ENCODE results near the gene MYO16.

MYO16 gene

GRCh38 chr13:109126891-109127641 is 497.7 kb downstream of the MYO16 start:
- DNase-seq (ENCODE audit: low read depth) = no peak

DNA sequence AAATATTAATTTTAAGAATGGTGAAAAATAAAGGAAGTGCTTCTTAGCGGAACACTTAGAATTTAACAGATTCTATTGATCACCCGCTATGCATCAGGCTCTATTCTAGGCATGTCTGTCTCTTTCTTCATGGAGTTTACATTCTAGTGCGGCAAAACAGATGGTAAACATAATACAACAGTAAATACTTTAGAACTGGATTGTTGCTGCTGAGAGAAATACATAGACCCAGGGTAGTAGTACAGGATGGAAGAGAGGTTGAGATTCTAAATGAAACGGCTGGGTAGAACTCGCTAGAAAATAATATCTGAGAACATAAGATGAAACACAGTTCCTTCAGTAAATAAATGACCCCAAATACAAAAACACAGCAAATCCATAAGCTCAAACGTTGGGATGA is 498.7 kb downstream of the MYO16 start:
- no peak for DNase-seq (ENCODE audit: low read depth)

GRCh38 chr13:109130093-109130835 is 500.9 kb downstream of the MYO16 start:
- DNase-seq (ENCODE audit: low read depth) = no peak

DNA sequence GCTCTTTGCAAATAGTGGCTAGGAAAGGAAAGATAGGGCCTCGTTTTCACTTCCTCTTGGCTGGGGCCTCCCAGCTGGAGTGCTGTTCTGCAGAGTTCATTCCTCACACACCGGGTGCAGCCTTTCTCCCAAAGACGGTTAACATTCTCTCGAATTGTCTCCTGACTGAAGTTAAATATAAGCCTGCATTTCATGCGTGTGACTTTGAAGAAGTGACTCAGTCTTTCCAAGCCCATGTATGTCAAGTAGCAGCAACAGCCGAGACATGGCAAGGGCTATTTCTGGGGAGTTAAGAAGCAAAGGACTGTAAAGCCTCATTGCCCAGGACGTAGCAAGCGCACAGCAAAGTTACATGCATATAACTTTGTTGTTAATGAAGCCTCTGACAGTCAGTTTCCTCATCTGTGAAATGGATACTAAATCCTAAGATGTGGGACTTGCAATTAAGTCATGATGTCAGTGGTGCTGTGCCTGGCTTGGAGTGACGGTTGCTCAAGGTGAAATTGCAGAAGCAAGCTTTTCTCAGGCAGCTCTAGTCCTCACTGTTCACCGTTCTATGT is 502.4 kb downstream of the MYO16 start:
- DNase-seq (ENCODE audit: low read depth) = no peak

DNA sequence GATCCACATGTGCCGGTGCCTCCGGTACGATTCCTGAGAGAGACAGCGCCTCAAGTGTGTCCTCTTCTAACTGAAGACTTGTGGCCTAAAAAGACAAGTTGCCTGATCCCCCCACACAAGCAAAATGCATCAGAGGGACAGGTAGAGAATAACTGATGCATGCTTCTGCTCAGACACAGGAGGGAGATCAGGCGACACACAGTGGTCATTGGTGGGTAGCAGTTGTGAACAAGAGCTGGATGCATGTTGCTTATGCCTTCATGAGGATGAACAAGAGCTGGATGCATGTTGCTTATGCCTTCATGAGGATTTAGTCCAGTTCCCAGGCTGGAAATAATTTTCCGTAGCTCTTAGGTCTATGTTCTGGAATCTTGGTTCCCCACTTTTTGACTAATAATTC is 505.6 kb downstream of the MYO16 start:
- no peak for DNase-seq (ENCODE audit: low read depth)

DNA sequence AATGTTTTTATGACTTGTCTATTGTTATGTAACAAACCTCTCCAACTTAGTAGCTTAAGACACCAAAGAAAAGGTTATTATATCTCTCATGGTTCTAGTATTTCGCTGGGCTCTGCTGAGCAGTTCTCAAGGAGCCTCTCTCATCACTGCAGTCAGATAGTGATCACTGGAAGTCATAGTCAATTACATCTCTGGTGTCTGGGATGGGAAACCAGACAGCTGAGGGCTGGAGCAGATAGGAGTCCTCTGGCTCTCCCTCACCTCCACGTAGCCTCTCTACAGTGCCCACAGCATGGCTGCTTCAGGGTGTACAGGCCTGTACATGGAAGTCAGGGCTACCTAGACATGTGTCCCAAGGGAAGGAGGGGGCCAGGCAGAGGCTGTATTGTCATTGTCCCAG is 507.5 kb downstream of the MYO16 start:
- DNase-seq (ENCODE audit: low read depth) = no peak

GRCh38 chr13:109139346-109139745 is 509.9 kb downstream of the MYO16 start:
- DNase-seq (ENCODE audit: low read depth) = no peak

GRCh38 chr13:109140054-109140453 is 510.6 kb downstream of the MYO16 start:
- no peak for DNase-seq (ENCODE audit: low read depth)

GRCh38 chr13:109140479-109141349 is 511.3 kb downstream of the MYO16 start:
- DNase-seq (ENCODE audit: low read depth) = no peak

GRCh38 chr13:109141706-109142105 is 512.3 kb downstream of the MYO16 start:
- no peak for DNase-seq (ENCODE audit: low read depth)

DNA sequence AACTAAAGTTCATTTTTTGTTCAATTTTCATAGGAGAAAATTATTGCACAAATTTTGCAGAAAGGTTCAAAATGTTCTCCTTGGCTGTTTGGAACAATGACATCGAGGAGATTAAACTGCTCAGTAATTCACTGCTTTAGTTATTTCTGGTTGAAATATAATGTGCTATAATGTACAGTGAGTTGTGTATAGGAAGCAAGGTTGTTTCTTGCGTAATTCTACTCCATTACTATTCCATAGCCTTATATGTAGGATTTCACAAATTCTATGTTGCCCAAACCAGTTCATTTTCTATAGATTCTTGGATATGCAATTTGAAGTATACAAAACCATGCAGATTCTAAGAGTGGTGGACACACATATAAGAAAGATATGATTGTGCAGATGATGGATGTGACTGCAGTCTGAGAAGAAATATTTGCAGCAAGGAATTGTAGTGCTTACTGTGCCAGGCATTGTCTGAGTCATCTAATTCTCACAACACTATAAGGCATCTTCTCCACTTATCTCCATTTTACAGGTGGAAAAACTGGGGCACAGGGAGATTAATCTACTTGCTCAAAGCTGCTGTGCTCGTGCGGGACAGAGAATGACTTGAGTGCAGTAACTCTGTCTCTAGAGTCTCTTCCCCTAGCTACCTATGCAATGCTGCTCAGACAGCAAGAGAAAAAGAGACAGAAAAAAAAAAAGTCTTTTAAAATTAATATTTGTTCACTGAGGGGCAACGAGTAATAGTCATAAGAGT is 515.5 kb downstream of the MYO16 start:
- DNase-seq (ENCODE audit: low read depth) = no peak

- no peak for DNase-seq (ENCODE audit: low read depth)
Observed at GRCh38 chr13:109145631-109146030, 516.2 kb downstream of the MYO16 start.

DNA sequence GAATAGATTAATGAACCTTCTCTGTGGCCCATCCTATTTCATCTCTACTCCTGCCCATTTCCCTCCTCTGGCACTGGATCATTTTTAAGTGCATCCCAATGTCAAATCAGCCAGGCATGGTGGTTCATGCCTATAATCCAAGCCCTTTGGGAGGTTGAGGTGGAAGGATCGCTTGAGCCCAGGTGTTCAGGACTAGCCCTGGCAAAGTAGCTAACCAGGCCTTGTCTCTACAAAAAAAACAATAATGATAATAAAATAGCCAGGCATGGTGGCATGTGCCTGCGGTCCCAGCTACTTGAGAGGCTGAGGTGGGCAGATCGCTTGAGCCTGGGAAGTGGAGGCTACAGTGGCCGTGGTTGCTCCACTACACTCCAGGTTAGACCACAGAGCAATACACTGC is 517.0 kb downstream of the MYO16 start:
- DNase-seq (ENCODE audit: low read depth) = no peak

GRCh38 chr13:109146912-109147647 is 517.7 kb downstream of the MYO16 start:
- no peak for DNase-seq (ENCODE audit: low read depth)

DNA sequence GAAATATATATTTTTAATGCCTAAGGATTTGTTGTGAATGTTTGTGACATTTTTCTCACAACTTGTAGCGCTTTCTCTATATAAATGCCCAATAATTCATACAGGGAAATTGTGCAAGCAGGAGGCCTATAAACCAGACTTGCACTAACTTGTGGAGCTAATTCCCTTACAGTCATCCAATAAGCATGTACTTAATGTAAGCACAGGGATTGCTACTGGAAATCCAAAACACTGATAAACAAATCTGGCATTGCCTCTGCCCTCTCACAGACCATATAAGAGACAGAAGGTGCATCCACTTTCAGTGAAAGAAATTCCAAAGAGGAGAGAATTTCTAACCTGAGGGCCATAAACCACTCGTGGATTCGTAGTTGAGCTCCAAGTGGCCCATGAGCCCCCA is 518.8 kb downstream of the MYO16 start:
- no peak for DNase-seq (ENCODE audit: low read depth)

GRCh38 chr13:109150696-109151095 is 521.3 kb downstream of the MYO16 start:
- DNase-seq (ENCODE audit: low read depth) = no peak

GRCh38 chr13:109151255-109151654 is 521.8 kb downstream of the MYO16 start:
- DNase-seq (ENCODE audit: low read depth) = no peak

- no peak for DNase-seq (ENCODE audit: low read depth)
Observed at GRCh38 chr13:109151696-109152095, 522.3 kb downstream of the MYO16 start.

GRCh38 chr13:109152311-109152820 is 523.0 kb downstream of the MYO16 start:
- DNase-seq (ENCODE audit: low read depth) = no peak

DNA sequence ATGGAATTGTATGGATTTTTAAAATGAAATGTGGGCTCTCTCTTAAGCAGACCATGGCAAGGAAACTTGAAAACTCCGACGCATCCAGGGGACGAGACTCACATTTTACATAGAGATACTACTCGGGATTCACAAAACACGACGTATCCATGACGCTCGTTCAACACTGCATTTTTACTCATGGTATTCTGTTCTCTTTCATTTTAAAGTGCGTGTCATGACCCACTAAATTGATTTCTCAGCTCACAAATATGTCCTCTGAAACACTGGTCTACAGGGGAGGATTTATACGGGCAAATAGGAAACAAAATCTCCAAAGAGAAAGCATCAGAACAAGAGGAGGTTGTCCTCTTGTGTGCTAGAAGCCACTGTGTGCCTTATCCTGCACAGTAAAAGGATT is 523.5 kb downstream of the MYO16 start:
- no peak for DNase-seq (ENCODE audit: low read depth)

GRCh38 chr13:109154146-109154545 is 524.7 kb downstream of the MYO16 start:
- DNase-seq (ENCODE audit: low read depth) = no peak
